ENCODE results near the gene SPSB2.

GRCh38 chr12:6851921-6852650 lies 21.0 kb downstream of the SPSB2 start, which contains the start of gene USP5:
- TF ChIP-seq, protein P1, sequence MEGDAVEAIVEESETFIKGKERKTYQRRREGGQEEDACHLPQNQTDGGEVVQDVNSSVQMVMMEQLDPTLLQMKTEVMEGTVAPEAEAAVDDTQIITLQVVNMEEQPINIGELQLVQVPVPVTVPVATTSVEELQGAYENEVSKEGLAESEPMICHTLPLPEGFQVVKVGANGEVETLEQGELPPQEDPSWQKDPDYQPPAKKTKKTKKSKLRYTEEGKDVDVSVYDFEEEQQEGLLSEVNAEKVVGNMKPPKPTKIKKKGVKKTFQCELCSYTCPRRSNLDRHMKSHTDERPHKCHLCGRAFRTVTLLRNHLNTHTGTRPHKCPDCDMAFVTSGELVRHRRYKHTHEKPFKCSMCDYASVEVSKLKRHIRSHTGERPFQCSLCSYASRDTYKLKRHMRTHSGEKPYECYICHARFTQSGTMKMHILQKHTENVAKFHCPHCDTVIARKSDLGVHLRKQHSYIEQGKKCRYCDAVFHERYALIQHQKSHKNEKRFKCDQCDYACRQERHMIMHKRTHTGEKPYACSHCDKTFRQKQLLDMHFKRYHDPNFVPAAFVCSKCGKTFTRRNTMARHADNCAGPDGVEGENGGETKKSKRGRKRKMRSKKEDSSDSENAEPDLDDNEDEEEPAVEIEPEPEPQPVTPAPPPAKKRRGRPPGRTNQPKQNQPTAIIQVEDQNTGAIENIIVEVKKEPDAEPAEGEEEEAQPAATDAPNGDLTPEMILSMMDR (tag by site-specific recombination; IDR thresholded peaks at IDR 0.05), result peak; percentile 70
- TF ChIP-seq ZFP3 (tag by site-specific recombination; IDR thresholded peaks at IDR 0.05; ENCODE audit: low read depth), result no peak
- TF ChIP-seq, protein P2, sequence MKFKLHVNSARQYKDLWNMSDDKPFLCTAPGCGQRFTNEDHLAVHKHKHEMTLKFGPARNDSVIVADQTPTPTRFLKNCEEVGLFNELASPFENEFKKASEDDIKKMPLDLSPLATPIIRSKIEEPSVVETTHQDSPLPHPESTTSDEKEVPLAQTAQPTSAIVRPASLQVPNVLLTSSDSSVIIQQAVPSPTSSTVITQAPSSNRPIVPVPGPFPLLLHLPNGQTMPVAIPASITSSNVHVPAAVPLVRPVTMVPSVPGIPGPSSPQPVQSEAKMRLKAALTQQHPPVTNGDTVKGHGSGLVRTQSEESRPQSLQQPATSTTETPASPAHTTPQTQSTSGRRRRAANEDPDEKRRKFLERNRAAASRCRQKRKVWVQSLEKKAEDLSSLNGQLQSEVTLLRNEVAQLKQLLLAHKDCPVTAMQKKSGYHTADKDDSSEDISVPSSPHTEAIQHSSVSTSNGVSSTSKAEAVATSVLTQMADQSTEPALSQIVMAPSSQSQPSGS (tag by site-specific recombination; IDR thresholded peaks at IDR 0.05; ENCODE audit: low read depth), result no peak
- TF ChIP-seq ZNF416 (tag by site-specific recombination; IDR thresholded peaks at IDR 0.05), result no peak
- TF ChIP-seq, protein P3, sequence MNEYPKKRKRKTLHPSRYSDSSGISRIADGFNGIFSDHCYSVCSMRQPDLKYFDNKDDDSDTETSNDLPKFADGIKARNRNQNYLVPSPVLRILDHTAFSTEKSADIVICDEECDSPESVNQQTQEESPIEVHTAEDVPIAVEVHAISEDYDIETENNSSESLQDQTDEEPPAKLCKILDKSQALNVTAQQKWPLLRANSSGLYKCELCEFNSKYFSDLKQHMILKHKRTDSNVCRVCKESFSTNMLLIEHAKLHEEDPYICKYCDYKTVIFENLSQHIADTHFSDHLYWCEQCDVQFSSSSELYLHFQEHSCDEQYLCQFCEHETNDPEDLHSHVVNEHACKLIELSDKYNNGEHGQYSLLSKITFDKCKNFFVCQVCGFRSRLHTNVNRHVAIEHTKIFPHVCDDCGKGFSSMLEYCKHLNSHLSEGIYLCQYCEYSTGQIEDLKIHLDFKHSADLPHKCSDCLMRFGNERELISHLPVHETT (tag by site-specific recombination; IDR thresholded peaks at IDR 0.05), result no peak; the same call in 1 of the 2 replicates
- TF ChIP-seq HOXD13 (CRISPR knock-in tag; IDR thresholded peaks at IDR 0.05; ENCODE audit: borderline replicate concordance), result no peak
- TF ChIP-seq GLIS2 (tag by site-specific recombination; IDR thresholded peaks at IDR 0.05), result peak; percentile 15
